ENCODE results near the gene ZNF630.

- no peak for TF ChIP-seq GATA3 (IDR thresholded peaks at IDR 0.05; ENCODE audit: low read depth, low read length)
- TF ChIP-seq GATA2 (IDR thresholded peaks at IDR 0.05; ENCODE audit: low read depth, low read length) = no peak
These were observed 24.6 kb downstream of the ZNF630 start for GRCh38 chrX:48046846-48047245.

Measured in SH-SY5Y (cell line).